ENCODE data around the gene PTEN.
"Not testable (repeated sequence)": the region's sequence is repeated elsewhere in the genome, so short reads cannot be mapped to it uniquely, and the experiment has no call there.

Gene PTEN

DNA sequence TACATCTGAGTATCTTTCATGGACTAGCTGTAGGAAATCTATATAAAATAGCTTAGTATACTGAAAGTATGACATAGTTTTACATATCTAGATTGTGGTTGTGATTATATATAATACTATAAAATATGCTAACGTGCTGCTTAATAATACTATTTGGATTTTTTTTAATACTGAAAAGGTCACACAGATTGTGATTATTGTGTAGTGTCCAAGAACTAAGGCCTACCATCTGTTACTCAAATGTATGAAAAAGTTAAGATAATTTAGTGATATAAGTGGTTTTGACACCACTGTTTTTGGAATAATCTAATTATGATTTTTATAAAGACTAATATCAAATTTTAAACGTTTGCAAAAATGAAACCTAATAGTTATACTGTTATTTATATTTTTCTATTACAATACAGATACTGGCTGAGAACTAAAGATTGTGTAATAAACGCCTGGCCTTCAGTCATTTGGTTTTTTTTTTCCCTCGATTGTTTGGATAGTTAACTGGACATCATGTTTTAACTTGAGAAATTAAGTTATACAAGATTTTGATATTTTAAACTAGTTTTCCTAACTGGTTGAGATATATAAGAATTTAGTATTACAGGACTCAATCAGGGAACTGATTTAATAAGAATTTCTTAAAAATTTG lies 12.6 kb downstream of the PTEN start:
- H3K4me3 Mint-ChIP-seq, result no peak overlapping the region
- ATAC-seq, result no peak
- peaks cover 29% of the 10 kb centered on the region for H3K4me1 Mint-ChIP-seq
- peaks cover 30% of the 10 kb centered on the region for H3K36me3 Mint-ChIP-seq
- no peaks in the 10 kb centered on the region for H3K27me3 Mint-ChIP-seq
- H3K9me3 Mint-ChIP-seq, result no peaks in the 10 kb centered on the region
- H3K27ac Mint-ChIP-seq, result no peak overlapping the region

- no peak overlapping the region for H3K4me3 Mint-ChIP-seq
- H3K4me1 Mint-ChIP-seq, result peaks cover 27% of the 10 kb centered on the region
- H3K36me3 Mint-ChIP-seq, result peaks cover 37% of the 10 kb centered on the region
- H3K9me3 Mint-ChIP-seq, result no peaks in the 10 kb centered on the region
- H3K27ac Mint-ChIP-seq, result no peak overlapping the region
- ATAC-seq, result no peak
- H3K27me3 Mint-ChIP-seq, result no peaks in the 10 kb centered on the region
These were observed 15.4 kb downstream of the PTEN start for GRCh38 chr10:87878664-87879459.

GRCh38 chr10:87880336-87880735 lies 16.9 kb downstream of the PTEN start:
- Mint-ChIP-seq H3K27ac (no peak overlapping the region), H3K36me3 (peaks cover 37% of the 10 kb centered on the region), H3K4me3 (no peak overlapping the region), H3K9me3 (no peaks in the 10 kb centered on the region), H3K4me1 (peaks cover 23% of the 10 kb centered on the region), H3K27me3 (no peaks in the 10 kb centered on the region)
- no peak for ATAC-seq

DNA sequence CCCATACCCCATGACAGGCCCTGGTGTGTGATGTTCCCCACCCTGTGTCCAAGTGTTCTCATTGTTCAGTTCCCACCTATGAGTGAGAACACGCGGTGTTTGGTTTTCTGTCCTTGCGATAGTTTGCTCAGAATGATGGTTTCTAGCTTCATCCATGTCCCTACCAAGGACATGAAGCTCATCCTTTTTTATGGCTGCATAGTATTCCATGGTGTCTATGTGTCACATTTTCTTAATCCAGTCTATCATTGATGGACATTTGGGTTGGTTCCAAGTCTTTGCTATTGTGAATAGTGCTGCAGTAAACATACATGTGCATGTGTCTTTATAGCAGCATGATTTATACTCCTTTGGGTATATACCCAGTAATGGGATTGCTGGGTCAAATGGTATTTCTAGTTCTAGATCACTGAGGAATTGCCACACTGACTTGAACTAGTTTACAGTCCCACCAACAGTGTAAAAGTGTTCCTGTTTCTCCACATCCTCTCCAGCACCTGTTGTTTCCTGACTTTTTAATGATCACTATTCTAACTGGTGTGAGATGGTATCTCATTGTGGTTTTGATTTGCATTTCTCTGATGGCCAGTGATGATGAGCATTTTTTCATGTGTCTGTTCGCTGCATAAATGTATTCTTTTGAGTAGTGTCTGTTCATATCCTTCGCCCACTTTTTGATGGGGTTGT lies 18.1 kb downstream of the PTEN start:
- H3K4me1 Mint-ChIP-seq, result peaks cover 30% of the 10 kb centered on the region

GRCh38 chr10:87882555-87883294 lies 19.3 kb downstream of the PTEN start:
- Mint-ChIP-seq H3K4me1 (peaks cover 42% of the 10 kb centered on the region), H3K9me3 (peaks cover 11% of the 10 kb centered on the region), H3K27me3 (no peaks in the 10 kb centered on the region), H3K27ac (no peak overlapping the region), H3K36me3 (peaks cover 58% of the 10 kb centered on the region), H3K4me3 (no peak overlapping the region)
- ATAC-seq, result no peak

More for the DNA sequence above, 18.1 kb downstream of the PTEN start:
- H3K4me3 Mint-ChIP-seq, H3K27me3 Mint-ChIP-seq, H3K9me3 Mint-ChIP-seq, ATAC-seq, H3K27ac Mint-ChIP-seq: not testable (repeated sequence)
- H3K36me3 Mint-ChIP-seq, result peaks cover 46% of the 10 kb centered on the region

DNA sequence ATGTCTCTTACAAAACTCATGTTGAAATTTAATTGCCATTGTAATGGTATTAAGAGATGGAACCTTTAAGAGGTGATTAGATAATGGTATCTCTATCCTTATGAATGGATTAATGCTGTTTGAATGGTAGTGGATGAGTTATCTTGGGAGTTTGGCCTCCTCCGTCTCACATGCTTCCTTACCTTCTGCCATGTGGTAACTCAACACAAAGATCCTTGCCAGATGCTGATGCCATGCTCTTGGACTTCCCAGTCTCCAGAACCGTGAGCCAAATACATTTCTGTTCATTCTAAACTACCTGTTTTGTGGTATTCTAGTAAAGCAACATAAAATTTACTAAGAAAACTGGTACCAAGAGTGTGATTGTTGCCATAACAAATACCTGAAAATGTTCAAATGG lies 23.2 kb downstream of the PTEN start:
- H3K27ac Mint-ChIP-seq, result peak overlapping the region; percentile 45
- H3K4me3 Mint-ChIP-seq, result no peak overlapping the region
- H3K4me1 Mint-ChIP-seq, result peaks cover 37% of the 10 kb centered on the region
- H3K27me3 Mint-ChIP-seq, result no peaks in the 10 kb centered on the region
- H3K9me3 Mint-ChIP-seq, result peaks cover 11% of the 10 kb centered on the region
- H3K36me3 Mint-ChIP-seq, result peaks cover 28% of the 10 kb centered on the region
- ATAC-seq, result no peak

DNA sequence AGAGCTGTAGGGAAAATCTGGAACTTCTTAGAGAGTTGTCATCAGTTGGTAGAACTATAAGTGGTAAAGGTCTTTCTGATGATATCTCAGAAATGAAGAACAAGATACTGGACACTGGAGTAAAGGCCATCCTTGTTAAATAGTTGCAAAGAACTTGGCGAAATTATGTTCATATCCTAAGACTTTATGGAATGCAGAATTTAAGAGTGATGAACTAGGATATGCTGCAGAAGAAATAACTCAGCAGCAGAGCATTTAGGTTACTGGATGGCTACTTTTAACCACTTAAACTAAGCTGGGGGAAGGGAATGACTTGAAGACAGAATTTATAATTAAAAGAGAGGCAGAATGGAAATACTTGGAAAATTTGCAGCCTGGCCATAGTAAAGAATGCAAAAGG lies 23.7 kb downstream of the PTEN start:
- H3K27ac Mint-ChIP-seq, result peak overlapping the region; percentile 45
- peaks cover 23% of the 10 kb centered on the region for H3K36me3 Mint-ChIP-seq
- no peak for ATAC-seq
- no peaks in the 10 kb centered on the region for H3K27me3 Mint-ChIP-seq
- no peak overlapping the region for H3K4me3 Mint-ChIP-seq
- H3K4me1 Mint-ChIP-seq, result peaks cover 35% of the 10 kb centered on the region
- peaks cover 11% of the 10 kb centered on the region for H3K9me3 Mint-ChIP-seq

DNA sequence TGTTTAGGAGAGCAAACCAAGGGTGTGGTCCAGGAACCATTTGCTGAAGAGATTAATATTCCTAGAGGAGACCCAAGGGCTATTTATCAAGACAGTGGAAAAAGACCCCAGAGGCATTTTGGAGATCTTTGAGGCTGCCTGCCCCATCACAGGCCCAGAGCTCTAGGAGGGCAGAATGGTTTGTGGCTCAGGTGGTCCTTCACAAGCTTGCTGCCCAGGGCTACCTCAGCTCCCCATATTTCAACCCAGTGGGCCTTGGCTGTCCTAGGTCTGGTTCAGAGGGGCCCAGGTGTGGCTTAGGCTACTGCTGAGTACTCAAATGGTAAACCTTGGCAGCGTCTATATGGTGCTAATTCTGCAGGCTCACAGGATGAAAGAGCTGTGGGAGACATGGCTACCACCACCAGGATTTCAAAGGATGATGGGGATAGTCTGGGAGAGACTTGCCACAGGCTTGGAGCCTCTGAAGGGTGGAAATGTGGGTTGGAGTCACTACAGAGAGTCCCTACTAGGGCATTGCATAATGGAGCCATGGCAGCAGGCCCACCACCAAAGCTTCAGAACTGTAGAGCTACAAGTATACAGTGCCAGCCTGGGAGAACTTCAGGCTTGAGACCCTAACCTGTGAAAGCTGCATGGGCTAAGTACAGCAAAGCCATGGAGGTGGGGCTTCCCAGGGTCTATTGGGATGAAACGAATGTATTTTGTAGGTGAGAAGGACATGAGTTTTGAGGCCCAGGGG lies 24.3 kb downstream of the PTEN start:
- no peaks in the 10 kb centered on the region for H3K27me3 Mint-ChIP-seq
- peaks cover 11% of the 10 kb centered on the region for H3K9me3 Mint-ChIP-seq
- H3K4me1 Mint-ChIP-seq, result peaks cover 36% of the 10 kb centered on the region
- H3K27ac Mint-ChIP-seq, result peak overlapping the region; percentile 45
- H3K36me3 Mint-ChIP-seq, result peaks cover 28% of the 10 kb centered on the region
- no peak overlapping the region for H3K4me3 Mint-ChIP-seq
- ATAC-seq, result no peak

DNA sequence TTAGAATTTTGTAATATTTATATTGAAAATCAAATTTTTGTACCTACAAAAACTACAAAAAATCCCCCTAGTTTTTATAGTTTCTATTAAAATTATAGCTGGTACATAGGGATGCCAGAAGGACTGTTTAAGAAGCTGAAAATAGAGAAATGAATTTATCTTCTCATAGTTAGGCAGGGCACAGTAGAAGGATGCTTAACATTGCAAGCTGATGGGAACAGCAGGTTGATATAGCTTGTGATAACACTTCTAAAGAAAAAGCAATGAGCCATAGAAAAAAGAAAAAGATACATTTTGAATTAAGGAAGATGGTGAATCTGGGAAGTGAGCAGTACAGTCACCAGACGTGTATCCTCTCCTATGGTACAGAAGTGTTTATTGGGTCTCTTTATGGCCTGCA lies 32.0 kb downstream of the PTEN start:
- Mint-ChIP-seq H3K27me3 (no peaks in the 10 kb centered on the region), H3K4me3 (no peak overlapping the region), H3K27ac (no peak overlapping the region), H3K36me3 (peaks cover 52% of the 10 kb centered on the region), H3K9me3 (no peaks in the 10 kb centered on the region), H3K4me1 (peaks cover 48% of the 10 kb centered on the region)
- ATAC-seq, result no peak

- H3K27me3 Mint-ChIP-seq, result no peaks in the 10 kb centered on the region
- no peak for ATAC-seq
- peaks cover 56% of the 10 kb centered on the region for H3K4me1 Mint-ChIP-seq
- peaks cover 5% of the 10 kb centered on the region for H3K9me3 Mint-ChIP-seq
- no peak overlapping the region for H3K27ac Mint-ChIP-seq
- no peak overlapping the region for H3K4me3 Mint-ChIP-seq
- H3K36me3 Mint-ChIP-seq, result peaks cover 60% of the 10 kb centered on the region
These were observed 32.8 kb downstream of the PTEN start for GRCh38 chr10:87896216-87896615.

- not testable (repeated sequence) for H3K27ac Mint-ChIP-seq, H3K4me3 Mint-ChIP-seq, H3K27me3 Mint-ChIP-seq, ATAC-seq
- Mint-ChIP-seq H3K4me1 (peaks cover 60% of the 10 kb centered on the region), H3K36me3 (peaks cover 71% of the 10 kb centered on the region), H3K9me3 (peaks cover 14% of the 10 kb centered on the region)
These were observed 34.5 kb downstream of the PTEN start for GRCh38 chr10:87897957-87898356.

- H3K9me3 Mint-ChIP-seq, result peaks cover 17% of the 10 kb centered on the region
- H3K4me1 Mint-ChIP-seq, result peaks cover 82% of the 10 kb centered on the region
These were observed 40.0 kb downstream of the PTEN start for GRCh38 chr10:87903396-87903795.

GRCh38 chr10:87913156-87913921 lies 49.9 kb downstream of the PTEN start:
- ATAC-seq, result no peak
- H3K36me3 Mint-ChIP-seq, result peaks cover 82% of the 10 kb centered on the region
- no peaks in the 10 kb centered on the region for H3K27me3 Mint-ChIP-seq
- H3K4me1 Mint-ChIP-seq, result peaks cover 56% of the 10 kb centered on the region
- no peak overlapping the region for H3K27ac Mint-ChIP-seq
- H3K9me3 Mint-ChIP-seq, result peaks cover 19% of the 10 kb centered on the region
- no peak overlapping the region for H3K4me3 Mint-ChIP-seq

More at GRCh38 chr10:87903396-87903795, 40.0 kb downstream of the PTEN start:
- H3K27ac Mint-ChIP-seq, H3K4me3 Mint-ChIP-seq, ATAC-seq, H3K27me3 Mint-ChIP-seq: not testable (repeated sequence)
- H3K36me3 Mint-ChIP-seq, result peaks cover 95% of the 10 kb centered on the region

DNA sequence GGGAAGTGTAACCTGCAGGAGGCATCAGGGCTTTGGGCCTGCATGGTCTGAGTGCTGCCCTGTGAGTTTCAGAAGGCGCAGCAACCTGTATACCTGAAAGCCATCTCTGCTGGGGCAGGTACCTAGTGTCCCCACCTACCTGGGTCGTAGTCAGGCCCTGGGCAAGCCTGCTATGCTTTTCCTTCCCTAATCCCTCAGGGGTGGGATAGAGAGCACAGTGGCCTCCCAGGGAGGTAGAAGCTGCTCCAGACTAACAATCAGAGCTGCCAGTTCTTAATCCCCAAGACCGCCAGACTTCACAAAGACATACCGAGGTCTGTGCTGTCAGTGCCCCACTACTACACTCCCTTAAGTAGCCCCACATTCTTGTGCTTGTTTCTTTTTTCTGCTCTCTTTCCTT lies 52.0 kb downstream of the PTEN start:
- no peak for ATAC-seq
- no peak overlapping the region for H3K4me3 Mint-ChIP-seq
- no peak overlapping the region for H3K27ac Mint-ChIP-seq
- H3K27me3 Mint-ChIP-seq, result no peaks in the 10 kb centered on the region
- peaks cover 19% of the 10 kb centered on the region for H3K9me3 Mint-ChIP-seq
- H3K36me3 Mint-ChIP-seq, result peaks cover 78% of the 10 kb centered on the region
- H3K4me1 Mint-ChIP-seq, result peaks cover 63% of the 10 kb centered on the region
